Loucy (cell line): ENCODE results near the gene SYMPK.

Experiments
- CTCF ChIP-seq: fragments of 200-600 bp; sonication (generic); conservative IDR thresholded peaks from 2 replicates; pipeline ENCODE4 v1.5.1; 2014; ENCODE audit warnings: mild to moderate bottlenecking, antibody characterized with exemption, low read length
- EZH2phosphoT487 ChIP-seq: fragments of 200-600 bp; IDR thresholded peaks from 2 replicates; pipeline ENCODE4 v1.6.1; 2018; ENCODE audit warnings: antibody characterized with exemption, mild to moderate bottlenecking, moderate library complexity, borderline replicate concordance

- TF ChIP-seq CTCF (no peak), EZH2phosphoT487 (no peak)
These were observed 91.5 kb downstream of the SYMPK start for GRCh38 chr19:45771311-45771933.
